Measurements from ENCODE around the gene NRXN3.

Gene NRXN3

DNA sequence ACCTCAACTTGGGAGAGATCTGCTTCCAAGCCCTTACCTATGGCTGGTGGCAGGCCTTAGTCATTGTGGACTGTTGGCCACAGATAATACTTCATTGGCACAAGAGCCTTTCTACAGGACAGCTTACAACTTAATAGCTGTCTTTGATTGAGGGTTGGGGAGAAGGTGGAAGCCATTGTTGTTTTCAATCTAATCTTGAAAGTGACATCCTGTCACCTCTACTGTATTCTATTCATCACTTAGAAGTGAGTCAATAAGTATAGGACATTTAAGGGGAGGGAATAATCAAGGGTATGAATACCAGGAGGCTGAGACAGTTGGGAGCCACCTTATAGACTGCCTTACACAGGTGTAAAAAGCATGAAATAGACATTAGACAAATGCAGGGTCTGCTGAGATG lies 906.3 kb downstream of the NRXN3 start:
- no peak for DNase-seq (ENCODE audit: low spot score)
- TF ChIP-seq, protein P1, sequence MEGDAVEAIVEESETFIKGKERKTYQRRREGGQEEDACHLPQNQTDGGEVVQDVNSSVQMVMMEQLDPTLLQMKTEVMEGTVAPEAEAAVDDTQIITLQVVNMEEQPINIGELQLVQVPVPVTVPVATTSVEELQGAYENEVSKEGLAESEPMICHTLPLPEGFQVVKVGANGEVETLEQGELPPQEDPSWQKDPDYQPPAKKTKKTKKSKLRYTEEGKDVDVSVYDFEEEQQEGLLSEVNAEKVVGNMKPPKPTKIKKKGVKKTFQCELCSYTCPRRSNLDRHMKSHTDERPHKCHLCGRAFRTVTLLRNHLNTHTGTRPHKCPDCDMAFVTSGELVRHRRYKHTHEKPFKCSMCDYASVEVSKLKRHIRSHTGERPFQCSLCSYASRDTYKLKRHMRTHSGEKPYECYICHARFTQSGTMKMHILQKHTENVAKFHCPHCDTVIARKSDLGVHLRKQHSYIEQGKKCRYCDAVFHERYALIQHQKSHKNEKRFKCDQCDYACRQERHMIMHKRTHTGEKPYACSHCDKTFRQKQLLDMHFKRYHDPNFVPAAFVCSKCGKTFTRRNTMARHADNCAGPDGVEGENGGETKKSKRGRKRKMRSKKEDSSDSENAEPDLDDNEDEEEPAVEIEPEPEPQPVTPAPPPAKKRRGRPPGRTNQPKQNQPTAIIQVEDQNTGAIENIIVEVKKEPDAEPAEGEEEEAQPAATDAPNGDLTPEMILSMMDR (IDR thresholded peaks at IDR 0.05; ENCODE audit: extremely low read depth, missing control alignments): no peak

DNA sequence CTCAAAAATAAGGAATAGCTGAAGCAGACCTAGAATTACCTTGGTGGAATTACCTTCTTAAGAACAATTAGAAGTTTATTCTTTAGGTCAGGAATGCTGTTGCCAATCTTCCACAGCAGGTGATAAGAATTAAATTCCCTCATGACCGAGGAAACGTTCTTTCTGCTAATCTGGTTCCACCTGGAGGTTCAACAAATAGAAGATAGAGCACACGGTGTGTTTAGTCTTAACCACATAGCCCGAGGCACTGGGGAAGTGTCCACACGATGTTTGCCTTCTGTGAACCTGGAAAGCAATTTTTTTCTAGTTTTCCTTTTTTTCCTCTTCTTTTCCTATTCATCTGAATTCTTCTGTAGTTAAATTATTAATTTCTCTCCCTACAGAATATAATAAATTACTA lies 906.9 kb downstream of the NRXN3 start:
- no peak for DNase-seq (ENCODE audit: low spot score)
- TF ChIP-seq, protein P1 (IDR thresholded peaks at IDR 0.05; ENCODE audit: extremely low read depth, missing control alignments): no peak

DNA sequence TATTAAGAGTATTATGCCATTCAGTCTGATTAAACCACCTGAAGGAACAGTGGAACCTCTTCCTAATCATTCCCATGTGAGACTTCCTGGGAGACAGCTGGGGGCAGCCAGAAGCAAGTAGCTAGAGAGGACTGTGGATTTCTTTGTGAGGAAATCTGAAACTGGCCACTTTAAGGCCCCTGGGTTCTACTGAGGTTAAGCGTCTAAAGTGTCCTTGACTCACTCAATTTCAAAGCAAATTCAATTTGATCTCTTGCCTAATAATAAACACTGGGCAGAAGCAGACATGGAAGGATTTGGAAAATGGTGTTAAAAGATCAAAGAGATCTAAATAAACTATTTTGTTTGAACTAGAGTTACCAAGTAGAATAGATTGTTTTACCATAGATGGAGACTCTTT lies 909.9 kb downstream of the NRXN3 start:
- TF ChIP-seq, protein P1 (IDR thresholded peaks at IDR 0.05; ENCODE audit: extremely low read depth, missing control alignments): no peak
- no peak for DNase-seq (ENCODE audit: low spot score)

DNA sequence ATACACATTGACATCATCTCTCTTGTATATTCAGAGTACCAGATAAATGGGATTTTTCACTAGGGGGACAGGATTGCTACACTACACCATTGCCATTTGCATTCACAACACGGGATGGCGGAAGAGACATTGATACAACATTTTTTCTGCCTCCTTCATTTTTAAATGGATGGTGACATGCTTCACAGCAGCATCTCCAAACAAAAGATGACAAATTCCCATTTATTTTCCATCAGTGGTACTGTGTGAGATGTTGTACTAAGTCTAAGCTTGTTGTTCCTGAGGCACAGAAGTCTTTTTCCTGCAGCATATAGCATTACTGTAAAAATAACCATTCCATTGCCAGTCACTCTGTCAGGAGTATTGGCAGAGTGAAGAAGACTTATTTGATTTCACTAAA lies 912.7 kb downstream of the NRXN3 start:
- DNase-seq (ENCODE audit: low spot score): no peak
- TF ChIP-seq, protein P1 (IDR thresholded peaks at IDR 0.05; ENCODE audit: extremely low read depth, missing control alignments): no peak

DNA sequence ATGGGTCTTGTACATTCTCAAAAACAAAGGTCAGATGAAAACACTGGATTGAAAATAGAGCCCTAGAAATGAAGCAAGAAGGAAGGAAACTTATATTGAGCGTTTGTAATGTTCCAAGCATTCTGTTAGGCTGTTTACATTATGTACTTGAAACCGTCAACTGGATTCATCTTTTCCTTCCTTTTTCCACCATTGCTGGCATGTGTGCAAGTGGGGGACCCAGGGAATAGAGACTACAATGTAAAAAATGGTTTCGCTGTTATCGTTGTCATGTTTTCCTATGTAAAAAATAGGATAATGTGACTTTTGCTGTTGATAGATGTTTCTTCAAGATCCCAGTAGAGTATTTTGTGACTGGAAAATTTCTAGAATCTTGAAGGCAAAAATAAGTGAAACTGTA lies 913.2 kb downstream of the NRXN3 start:
- DNase-seq (ENCODE audit: low spot score): no peak
- TF ChIP-seq, protein P1 (IDR thresholded peaks at IDR 0.05; ENCODE audit: extremely low read depth, missing control alignments): no peak

DNA sequence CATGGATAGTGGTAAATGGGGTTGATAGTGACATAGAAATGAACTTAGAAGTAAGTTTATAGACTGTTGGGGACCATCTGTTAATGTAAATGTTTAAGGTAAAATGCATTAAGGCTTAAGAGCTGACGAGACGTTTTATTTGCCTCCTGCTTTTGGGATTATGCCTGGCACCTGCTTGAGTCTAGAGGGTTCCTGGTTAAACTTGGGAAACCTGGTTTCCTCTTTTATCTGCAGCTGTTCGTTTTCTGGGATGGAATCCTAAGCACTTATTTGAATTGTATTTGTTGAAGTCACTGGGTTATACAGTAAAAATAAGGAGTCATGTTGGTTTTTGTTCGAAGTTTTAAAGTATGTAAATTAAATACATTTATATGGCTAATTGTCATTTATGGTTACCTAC lies 914.7 kb downstream of the NRXN3 start:
- no peak for DNase-seq (ENCODE audit: low spot score)
- TF ChIP-seq, protein P1 (IDR thresholded peaks at IDR 0.05; ENCODE audit: extremely low read depth, missing control alignments): no peak

DNA sequence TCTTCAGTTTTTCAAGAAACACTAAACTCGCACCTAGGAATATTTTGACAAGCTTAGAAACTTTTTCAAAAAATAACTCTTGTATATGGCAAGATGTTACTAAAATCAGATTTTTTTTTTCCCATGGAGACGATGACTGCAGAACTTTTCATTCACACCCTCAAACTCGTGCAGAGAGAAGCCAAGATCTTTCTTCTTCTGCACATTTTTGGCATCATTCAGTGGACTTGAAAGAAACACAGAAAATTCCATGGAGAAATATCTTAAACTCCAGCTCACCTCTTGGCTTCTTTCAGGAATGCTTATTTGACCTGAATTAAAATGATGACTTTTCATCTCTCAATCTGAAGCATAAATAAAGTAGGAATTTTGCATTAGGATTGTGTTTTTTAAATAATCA lies 919.4 kb downstream of the NRXN3 start:
- TF ChIP-seq, protein P1 (IDR thresholded peaks at IDR 0.05; ENCODE audit: extremely low read depth, missing control alignments): no peak
- no peak for DNase-seq (ENCODE audit: low spot score)

Data from GM20000 (cell line).